OCI-LY7 (cell line): ENCODE results near the gene PLEKHH2. TPM values are rescaled to one million over a fixed set of nuclear protein-coding genes. Genes with fewer than 3 reads are reported as not detected.
"Not testable (repeated sequence)": the region's sequence is repeated elsewhere in the genome, so short reads cannot be mapped to it uniquely, and the experiment has no call there.

ENCODE experiments used
- BruUV-seq: library from RNA; stranded (reverse); fragments of 400-500 nt; replicated peaks from 2 replicates; lab custom pipeline; 2021; lab: Mats Ljungman, UMichigan
- CTCF ChIA-PET: fragments of 300-600 bp; sonication (Branson Sonifier 250); formaldehyde crosslinking; loops from one replicate; lab custom pipeline; 2022; ENCODE audit warnings: antibody characterized with exemption; ENCODE audit not compliant: unreplicated experiment; lab: Charles Lee
- POLR2A ChIA-PET: fragments of 300-600 bp; sonication (Branson Sonifier 250); formaldehyde crosslinking; loops from one replicate; lab custom pipeline; 2022; ENCODE audit warnings: antibody characterized with exemption; lab: Charles Lee
- DNase-seq: peaks from one replicate; pipeline ENCODE4 v3.0.0-alpha.2; 2015; ENCODE audit warnings: low spot score
- H2AFZ ChIP-seq: fragments of 200-600 bp; sonication (generic), shearing (Covaris generic); 2 replicates; pipeline ENCODE4 v1.6.1; 2014; ENCODE audit warnings: mild to moderate bottlenecking, antibody characterized with exemption, low read length, moderate library complexity
- H3K27ac ChIP-seq: fragments of 200-600 bp; sonication (generic); 2 replicates; pipeline ENCODE4 v1.5.1; 2014; ENCODE audit warnings: mixed run types, low read depth, mild to moderate bottlenecking, moderate library complexity, low read length, inconsistent platforms; ENCODE audit not compliant: poor library complexity, severe bottlenecking
- H3K36me3 ChIP-seq: fragments of 200-600 bp; sonication (generic); 2 replicates; pipeline ENCODE4 v1.6.1; 2014; ENCODE audit warnings: mild to moderate bottlenecking, antibody characterized with exemption, low read length, moderate library complexity, mixed read lengths; ENCODE audit not compliant: insufficient read depth
- H3K4me1 ChIP-seq: fragments of 200-600 bp; sonication (generic); 2 replicates; pipeline ENCODE4 v1.5.1; 2014; ENCODE audit warnings: mild to moderate bottlenecking, low read length; ENCODE audit not compliant: insufficient read depth, poor library complexity, severe bottlenecking
- H3K4me2 ChIP-seq: fragments of 200-600 bp; sonication (generic); 2 replicates; pipeline ENCODE4 v1.6.1; 2014; ENCODE audit warnings: mild to moderate bottlenecking, low read length
- H3K4me3 ChIP-seq: fragments of 200-600 bp; sonication (generic); 2 replicates; pipeline ENCODE4 v1.5.1; 2014; ENCODE audit warnings: mild to moderate bottlenecking, low read depth, low read length; ENCODE audit not compliant: poor library complexity, severe bottlenecking
- H3K79me2 ChIP-seq: fragments of 200-600 bp; sonication (generic); 2 replicates; pipeline ENCODE4 v1.6.1; 2016; ENCODE audit warnings: low read depth, mild to moderate bottlenecking, low read length, moderate library complexity, mixed read lengths; ENCODE audit not compliant: insufficient read depth
- H3K9me2 ChIP-seq: fragments of 200-600 bp; sonication (generic); 2 replicates; pipeline ENCODE4 v1.6.1; 2016; ENCODE audit warnings: mild to moderate bottlenecking, low read length, mixed read lengths; ENCODE audit not compliant: insufficient read depth
- H3K9me3 ChIP-seq: fragments of 200-600 bp; sonication (generic); 2 replicates; pipeline ENCODE4 v1.6.1; 2014; ENCODE audit warnings: mild to moderate bottlenecking, mixed run types, low read length, mixed read lengths
- H4K20me1 ChIP-seq: fragments of 200-600 bp; sonication (generic); 2 replicates; pipeline ENCODE4 v1.6.1; 2014; ENCODE audit warnings: mild to moderate bottlenecking, antibody characterized with exemption, low read length, moderate library complexity, mixed read lengths; ENCODE audit not compliant: insufficient read depth
- EZH2phosphoT487 ChIP-seq: fragments of 200-600 bp; sonication (generic); IDR thresholded peaks from 2 replicates; pipeline ENCODE4 v1.6.1; 2018; ENCODE audit warnings: low read depth, borderline replicate concordance, mild to moderate bottlenecking, mixed run types, antibody characterized with exemption, low read length, moderate library complexity, mixed read lengths
- intact Hi-C: fragments of 100-400 bp; cut with micrococcal nuclease; formaldehyde crosslinking; loops from one replicate; pipeline ENCODE4 v1.10.0; 2022; ENCODE audit not compliant: unreplicated experiment
- total RNA-seq, 2 experiments: library from RNA; depleted of rRNA in 1 of 2; stranded (reverse); fragments of >200 nt in 1 of 2; shearing (Covaris generic) in 1 of 2; gene quantifications; 2 replicates each; pipeline ENCODE4 v1.2.3, GENCODE V29; 2014 to 2022
- TF ChIP-seq, protein P1 (sequence below): fragments of 200-600 bp; sonication (generic); conservative IDR thresholded peaks from 2 replicates; pipeline ENCODE4 v1.5.1; 2014; ENCODE audit warnings: mild to moderate bottlenecking, antibody characterized with exemption, low read length, moderate library complexity, mixed read lengths

The PLEKHH2 gene
- total RNA-seq, 2 experiments from 2014 or later: 1.5 to 2.6 TPM

DNA sequence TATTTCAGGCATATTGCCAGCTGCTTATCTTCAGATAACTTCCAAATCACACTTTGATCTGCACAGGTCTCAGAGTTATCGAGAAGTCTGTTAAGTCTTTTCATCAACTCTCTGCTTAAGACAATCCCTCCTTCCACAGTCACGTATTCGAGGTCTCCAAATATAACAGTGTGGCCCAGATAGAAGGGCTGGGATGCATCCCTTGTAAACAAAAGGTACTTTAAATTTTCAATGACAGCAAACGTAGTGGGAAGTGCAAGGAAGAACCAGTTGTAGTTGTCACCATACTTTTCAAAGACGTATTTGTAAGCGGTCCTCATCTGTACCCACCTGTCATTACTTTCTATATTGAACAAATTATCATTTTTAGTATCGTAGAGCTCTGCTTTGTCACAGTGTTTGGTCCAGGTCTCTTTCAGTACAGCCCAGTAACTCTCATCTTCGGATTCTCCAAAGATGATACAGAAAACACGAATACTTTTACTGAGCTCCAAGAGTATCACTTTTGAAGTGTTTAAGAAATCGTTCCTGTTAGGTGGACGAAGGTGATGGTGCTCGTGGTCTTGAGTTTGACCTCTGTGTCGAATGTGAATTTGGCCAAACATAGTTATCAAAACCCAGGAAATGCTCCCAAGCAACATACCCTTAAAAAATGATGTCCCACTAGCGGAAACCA, 38.7 kb downstream of the PLEKHH2 start:
- Histone ChIP-seq H4K20me1 (no peaks in the 10 kb centered on the region), H3K4me1 (no peaks in the 10 kb centered on the region), H3K9me3 (no peaks in the 10 kb centered on the region), H3K4me2 (no peak overlapping the region), H3K79me2 (no peaks in the 10 kb centered on the region), H3K36me3 (no peaks in the 10 kb centered on the region), H3K27ac (no peak overlapping the region), H2AFZ (peak overlapping the region; percentile 13; the same call in 1 of the 2 replicates), H3K9me2 (no peaks in the 10 kb centered on the region), H3K4me3 (peak overlapping the region; percentile 21)
- CTCF ChIA-PET: no interaction called here
- no peak for TF ChIP-seq EZH2phosphoT487
- TF ChIP-seq, protein P1, sequence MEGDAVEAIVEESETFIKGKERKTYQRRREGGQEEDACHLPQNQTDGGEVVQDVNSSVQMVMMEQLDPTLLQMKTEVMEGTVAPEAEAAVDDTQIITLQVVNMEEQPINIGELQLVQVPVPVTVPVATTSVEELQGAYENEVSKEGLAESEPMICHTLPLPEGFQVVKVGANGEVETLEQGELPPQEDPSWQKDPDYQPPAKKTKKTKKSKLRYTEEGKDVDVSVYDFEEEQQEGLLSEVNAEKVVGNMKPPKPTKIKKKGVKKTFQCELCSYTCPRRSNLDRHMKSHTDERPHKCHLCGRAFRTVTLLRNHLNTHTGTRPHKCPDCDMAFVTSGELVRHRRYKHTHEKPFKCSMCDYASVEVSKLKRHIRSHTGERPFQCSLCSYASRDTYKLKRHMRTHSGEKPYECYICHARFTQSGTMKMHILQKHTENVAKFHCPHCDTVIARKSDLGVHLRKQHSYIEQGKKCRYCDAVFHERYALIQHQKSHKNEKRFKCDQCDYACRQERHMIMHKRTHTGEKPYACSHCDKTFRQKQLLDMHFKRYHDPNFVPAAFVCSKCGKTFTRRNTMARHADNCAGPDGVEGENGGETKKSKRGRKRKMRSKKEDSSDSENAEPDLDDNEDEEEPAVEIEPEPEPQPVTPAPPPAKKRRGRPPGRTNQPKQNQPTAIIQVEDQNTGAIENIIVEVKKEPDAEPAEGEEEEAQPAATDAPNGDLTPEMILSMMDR: no peak
- DNase-seq: no peak
- intact Hi-C loops: no loop called here
- POLR2A ChIA-PET: no interaction called here
- BruUV-seq: no TSS peak

DNA sequence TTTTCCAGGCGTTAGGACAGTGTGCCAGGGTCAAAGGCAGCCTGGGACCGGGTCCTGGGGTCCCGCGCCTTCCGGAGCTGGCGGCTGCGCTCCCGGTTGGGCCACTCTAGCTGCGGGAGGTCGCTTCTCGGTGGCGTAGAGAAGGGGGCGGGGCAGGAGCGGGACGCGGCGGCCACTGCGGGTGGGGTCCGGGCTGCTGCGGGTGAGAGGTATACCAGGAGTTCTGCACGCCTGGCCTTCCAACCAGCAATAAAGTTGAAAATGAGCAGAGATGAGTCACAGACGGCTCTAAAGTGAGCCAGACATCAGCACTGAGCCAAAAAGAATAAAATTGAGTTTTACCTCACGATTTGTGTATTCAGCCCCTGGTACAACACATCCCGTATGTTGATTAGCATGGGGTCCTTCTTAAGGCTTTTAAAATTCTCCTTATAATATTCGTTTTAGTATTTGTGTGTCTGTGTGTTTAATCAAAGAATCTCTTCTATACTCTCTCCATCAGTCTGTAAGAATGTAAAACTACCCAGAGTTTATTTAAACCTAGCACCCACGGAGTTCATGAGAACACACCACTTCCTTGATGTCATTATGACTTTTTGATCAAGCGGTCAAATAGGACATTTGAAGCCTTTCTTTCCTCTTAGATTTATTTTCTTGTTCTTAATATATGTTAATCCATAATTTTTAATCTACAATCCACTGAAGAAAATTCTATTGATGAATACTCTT, 39.4 kb downstream of the PLEKHH2 start, which contains the start of gene C1GALT1C1L:
Gene C1GALT1C1L (minus strand): TSS at position 108 of the 729 bp plus-strand sequence. CDS start 107 bp downstream, at position 1.
- Histone ChIP-seq H4K20me1 (no peaks in the 10 kb centered on the region), H3K79me2 (no peaks in the 10 kb centered on the region), H3K4me1 (no peaks in the 10 kb centered on the region), H3K4me2 (peak within 1 kb of the TSS; percentile 14; the same call in 1 of the 2 replicates), H3K4me3 (peak within 1 kb of the TSS; percentile 21), H3K36me3 (no peaks in the 10 kb centered on the region), H3K9me3 (no peaks in the 10 kb centered on the region), H3K9me2 (no peaks in the 10 kb centered on the region), H2AFZ (peak within 1 kb of the TSS; percentile 13; the same call in 1 of the 2 replicates), H3K27ac (no peak within 1 kb of the TSS)
- BruUV-seq: no TSS peak
- ChIA-PET CTCF (no interaction called here), POLR2A (no interaction called here)
- TF ChIP-seq EZH2phosphoT487: no peak
- TF ChIP-seq, protein P1: no peak
- intact Hi-C loops: no loop called here
- no peak for DNase-seq

GRCh38 chr2:43677783-43678182, 40.7 kb downstream of the PLEKHH2 start:
- H3K4me3 ChIP-seq, POLR2A ChIA-PET, H3K4me2 ChIP-seq, H3K9me2 ChIP-seq, H3K79me2 ChIP-seq, H3K36me3 ChIP-seq, CTCF ChIA-PET, intact Hi-C loops, H4K20me1 ChIP-seq, H3K9me3 ChIP-seq, H3K27ac ChIP-seq, H2AFZ ChIP-seq, DNase-seq, BruUV-seq, H3K4me1 ChIP-seq: not testable (repeated sequence)
